NCI-H226 (cell line): Measurements from ENCODE around the gene PTPA.

Source experiments
- DNase-seq: peaks from one replicate; pipeline ENCODE4 v3.0.0-alpha.2; 2015

PTPA gene

GRCh38 chr9:129138476-129139232, 27.4 kb downstream of the PTPA start:
- DNase-seq: no peak

GRCh38 chr9:129139233-129139992, 28.2 kb downstream of the PTPA start:
- peak; percentile 57 for DNase-seq

GRCh38 chr9:129139993-129140396, 28.8 kb downstream of the PTPA start:
- DNase-seq: peak; percentile 98

- DNase-seq: no peak
Observed at GRCh38 chr9:129140397-129141065, 29.3 kb downstream of the PTPA start.

GRCh38 chr9:129141066-129142041, 30.1 kb downstream of the PTPA start:
- peak; percentile 33 for DNase-seq

- no peak for DNase-seq
Observed at GRCh38 chr9:129142138-129142935, 31.1 kb downstream of the PTPA start.

GRCh38 chr9:129143031-129143927, 32.1 kb downstream of the PTPA start:
- DNase-seq: peak; percentile 91

- no peak for DNase-seq
Observed at GRCh38 chr9:129145316-129145715, 34.1 kb downstream of the PTPA start.

- peak; percentile 97 for DNase-seq
Observed at GRCh38 chr9:129145841-129146292, 34.7 kb downstream of the PTPA start.

- peak; percentile 82 for DNase-seq
Observed at GRCh38 chr9:129146441-129146941, 35.3 kb downstream of the PTPA start.

- no peak for DNase-seq
Observed at GRCh38 chr9:129148463-129149204, 37.4 kb downstream of the PTPA start.

- no peak for DNase-seq
Observed at GRCh38 chr9:129149442-129149841, 38.2 kb downstream of the PTPA start.

GRCh38 chr9:129150122-129150521, 38.9 kb downstream of the PTPA start:
- no peak for DNase-seq

- no peak for DNase-seq
Observed at GRCh38 chr9:129150672-129151211, 39.5 kb downstream of the PTPA start.

- DNase-seq: no peak
Observed at GRCh38 chr9:129151469-129151868, 40.3 kb downstream of the PTPA start.

- no peak for DNase-seq
Observed at GRCh38 chr9:129154866-129155477, 43.8 kb downstream of the PTPA start.

- DNase-seq: no peak
Observed at GRCh38 chr9:129156163-129156562, 44.9 kb downstream of the PTPA start.

GRCh38 chr9:129160712-129161533, 49.7 kb downstream of the PTPA start:
- peak; percentile 55 for DNase-seq
